HG02970 (cell line): ENCODE results near the gene CARD19.

Experiments
- ATAC-seq: cut with Tn5 transposase; IDR thresholded peaks from one replicate; pipeline ENCODE4 v1.9.1; 2021; ENCODE audit warnings: mild to moderate bottlenecking, moderate library complexity, moderate number of reproducible peaks; ENCODE audit not compliant: unreplicated experiment, low FRiP score

The CARD19 gene

DNA sequence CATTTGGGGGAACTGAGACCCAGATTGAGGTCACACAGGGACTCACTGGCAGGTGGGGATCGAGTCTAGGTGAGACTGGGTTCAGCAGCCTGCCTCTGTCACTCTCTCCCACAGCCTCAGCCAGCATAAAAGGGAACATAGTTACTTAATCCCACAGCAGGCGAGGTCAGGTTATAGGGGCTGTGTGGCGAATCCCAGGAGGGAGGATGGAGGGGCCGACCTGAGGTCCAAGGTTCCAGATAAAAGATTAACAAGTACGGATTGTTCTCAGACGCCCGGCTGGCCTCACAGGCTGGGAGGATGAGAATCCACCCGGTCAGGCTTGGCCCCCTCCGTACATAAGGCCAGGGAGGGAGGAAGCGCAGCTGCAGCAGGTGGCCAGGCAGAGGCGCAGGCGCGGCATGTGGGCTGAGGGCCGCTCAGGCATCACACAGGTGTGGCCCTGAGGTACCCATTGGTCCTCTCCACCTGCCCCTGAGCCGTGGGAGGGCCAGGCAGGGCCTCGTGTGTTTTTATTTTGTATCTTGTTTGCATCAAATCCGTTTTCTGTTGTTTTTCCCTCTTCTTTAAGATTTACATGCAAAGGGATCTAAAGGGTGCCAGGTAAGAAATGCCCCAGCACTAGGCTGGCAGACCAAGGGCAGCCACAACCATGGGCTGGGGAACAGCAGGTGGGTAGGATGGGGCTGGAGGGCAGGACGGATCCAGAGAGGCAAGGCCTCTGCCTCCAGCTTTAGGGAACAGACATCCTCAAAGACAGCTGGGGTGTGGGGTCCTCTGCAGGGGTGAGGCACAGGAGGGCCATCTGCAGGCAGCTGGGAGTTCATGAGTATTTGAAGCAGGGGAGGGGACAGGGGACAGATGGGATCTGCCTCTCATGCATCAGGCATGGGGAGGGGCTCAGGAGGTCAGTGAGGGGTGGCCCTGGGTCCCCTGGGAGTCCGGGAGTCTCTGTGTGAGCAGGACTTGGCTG is 33.9 kb upstream of the CARD19 start:
- no peak for ATAC-seq

DNA sequence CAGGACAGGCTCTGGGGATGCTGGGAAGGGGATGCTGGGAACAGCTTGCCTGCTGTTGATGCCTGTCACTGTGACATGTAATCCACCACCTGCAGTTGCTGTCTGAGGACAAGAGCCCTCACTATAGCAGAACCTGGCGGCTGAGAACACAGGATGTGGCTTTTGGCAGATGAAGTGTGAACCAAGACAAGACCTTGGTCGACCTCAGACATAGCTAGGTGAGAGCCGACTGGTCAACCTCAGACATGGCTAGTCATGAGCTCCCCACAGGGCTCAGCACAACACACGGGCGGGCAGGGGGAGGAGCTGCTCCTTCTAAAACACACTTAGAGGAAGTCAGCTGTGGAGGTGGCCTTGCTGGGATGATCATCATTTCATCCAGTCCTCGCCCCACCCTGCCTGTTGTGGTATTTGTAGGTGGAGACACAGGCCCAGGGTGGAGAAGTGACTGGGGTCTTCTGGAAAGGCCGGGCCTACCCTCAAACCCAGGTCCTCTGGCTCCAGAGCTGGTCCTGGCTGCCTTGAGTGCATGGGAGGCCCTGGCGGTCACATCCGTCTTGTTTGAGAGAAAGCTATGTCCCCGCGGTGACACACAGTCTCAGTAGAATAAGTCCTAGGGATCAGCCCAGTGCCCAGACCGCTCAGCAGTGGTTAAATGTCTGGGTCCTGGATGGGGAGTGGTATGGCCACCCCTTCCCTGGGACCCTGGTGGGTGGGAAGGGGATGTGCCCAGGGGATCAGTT is 31.5 kb upstream of the CARD19 start:
- peak; percentile 74 for ATAC-seq

DNA sequence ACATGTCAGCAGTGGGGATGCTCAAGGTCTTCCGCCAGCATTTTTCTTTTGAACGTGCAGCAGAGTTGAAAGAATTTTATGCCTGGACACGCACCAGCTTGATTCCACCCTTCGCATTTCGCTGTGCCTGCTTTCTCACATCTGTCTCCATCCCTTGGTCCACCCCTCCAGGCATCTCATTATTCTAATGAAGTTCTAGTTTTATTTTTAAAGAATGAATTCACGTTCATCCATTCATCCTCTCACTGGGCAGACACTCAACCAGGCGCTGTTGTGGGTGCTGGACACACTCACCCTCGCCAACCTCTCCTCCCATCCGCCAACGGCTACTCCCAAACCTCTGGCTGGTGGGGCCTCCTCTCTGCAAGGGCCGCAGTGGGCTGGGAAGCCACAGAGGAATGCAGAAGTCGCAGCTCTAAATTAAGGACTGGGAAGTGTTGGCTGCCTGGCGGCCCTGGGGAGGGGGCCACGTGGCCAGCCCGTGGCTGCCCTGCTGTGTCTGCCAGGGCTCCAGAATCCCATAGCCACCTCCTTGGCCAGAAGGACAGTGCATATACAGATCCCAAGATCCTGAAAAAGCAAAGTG is 30.8 kb upstream of the CARD19 start:
- no peak for ATAC-seq

DNA sequence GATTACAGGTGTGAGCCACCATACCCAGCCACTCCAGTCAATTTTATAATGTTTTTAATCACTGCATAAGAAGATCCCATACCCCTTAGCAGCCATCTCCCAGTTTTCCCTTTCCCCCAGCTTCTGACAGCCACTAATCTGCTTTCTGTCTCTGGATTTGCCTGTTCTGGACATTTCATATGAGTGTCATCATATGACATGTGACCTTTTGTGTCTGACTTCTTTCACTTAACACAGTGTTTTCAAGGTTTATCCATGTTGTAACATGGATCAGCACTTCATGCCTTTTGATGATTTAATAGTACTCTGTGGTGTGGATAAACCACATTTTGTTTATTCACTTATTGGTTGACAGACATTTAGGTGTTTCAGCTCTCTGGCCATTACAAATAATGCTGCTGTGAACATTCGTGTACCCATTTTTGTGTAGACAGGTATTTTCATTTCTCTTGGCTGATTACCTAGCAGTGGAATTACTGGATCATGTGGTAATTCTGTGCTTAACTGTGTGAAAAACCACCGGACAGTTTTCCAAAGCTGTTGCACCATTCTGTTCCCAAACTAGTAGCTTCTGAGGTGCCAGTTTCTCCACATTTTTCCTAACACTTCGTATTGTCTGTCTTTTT is 28.9 kb upstream of the CARD19 start:
- ATAC-seq, result no peak

DNA sequence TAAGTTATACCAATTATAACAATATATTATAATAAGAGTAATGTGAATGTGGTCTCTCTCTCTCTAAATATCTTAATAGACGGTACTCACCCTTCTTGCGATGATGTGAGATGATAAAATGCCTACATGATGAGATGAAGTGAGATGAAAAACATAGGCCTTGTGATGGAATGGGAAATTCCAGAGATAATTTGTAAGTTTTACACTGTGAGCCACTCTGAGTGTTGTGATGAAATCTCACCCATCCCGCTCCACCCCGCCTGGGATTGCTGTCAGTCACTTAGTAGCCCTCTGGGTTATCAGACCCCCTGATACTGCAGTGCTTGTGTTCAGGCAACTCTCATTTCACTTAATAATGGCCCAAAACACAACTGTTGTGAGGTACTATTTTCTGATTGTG is 27.1 kb upstream of the CARD19 start:
- no peak for ATAC-seq

DNA sequence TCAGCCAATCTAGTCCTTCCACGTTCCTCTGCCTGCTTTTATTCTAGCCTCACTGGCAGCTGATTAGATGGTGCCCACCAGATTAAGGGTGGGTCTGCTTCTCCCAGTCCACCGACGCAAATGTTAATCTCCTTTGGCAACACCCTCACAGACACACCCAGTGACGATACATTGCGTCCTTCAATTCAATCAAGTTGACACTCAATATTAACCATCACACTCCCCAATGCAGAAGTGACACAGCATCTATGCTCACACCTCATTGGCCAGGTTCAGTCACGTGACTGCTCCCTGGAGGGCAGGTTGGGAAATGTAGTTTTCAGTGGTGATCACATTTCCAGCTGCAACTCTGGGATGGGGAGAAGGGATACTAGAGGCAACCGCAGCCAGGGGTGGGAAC is 24.6 kb upstream of the CARD19 start:
- no peak for ATAC-seq

DNA sequence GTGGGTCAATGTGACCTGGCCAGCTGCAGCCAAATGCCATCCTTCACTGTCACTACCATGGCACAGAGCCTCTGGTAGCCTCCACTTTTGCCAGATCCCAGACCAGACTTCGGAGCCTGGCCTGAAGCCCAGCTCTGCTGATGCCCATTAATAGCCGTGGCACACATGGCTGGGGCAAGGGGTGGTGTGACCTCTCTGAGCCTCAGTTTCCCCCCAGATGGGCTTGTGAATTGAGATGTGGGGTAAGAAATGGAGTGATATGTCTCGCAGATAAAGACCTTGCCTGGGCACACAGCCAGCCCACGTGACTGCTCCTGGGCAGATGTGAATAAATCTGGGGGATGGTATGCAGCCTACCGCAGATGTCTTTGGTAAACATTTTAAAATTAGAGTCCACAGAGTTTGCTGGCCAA is 23.6 kb upstream of the CARD19 start:
- no peak for ATAC-seq

DNA sequence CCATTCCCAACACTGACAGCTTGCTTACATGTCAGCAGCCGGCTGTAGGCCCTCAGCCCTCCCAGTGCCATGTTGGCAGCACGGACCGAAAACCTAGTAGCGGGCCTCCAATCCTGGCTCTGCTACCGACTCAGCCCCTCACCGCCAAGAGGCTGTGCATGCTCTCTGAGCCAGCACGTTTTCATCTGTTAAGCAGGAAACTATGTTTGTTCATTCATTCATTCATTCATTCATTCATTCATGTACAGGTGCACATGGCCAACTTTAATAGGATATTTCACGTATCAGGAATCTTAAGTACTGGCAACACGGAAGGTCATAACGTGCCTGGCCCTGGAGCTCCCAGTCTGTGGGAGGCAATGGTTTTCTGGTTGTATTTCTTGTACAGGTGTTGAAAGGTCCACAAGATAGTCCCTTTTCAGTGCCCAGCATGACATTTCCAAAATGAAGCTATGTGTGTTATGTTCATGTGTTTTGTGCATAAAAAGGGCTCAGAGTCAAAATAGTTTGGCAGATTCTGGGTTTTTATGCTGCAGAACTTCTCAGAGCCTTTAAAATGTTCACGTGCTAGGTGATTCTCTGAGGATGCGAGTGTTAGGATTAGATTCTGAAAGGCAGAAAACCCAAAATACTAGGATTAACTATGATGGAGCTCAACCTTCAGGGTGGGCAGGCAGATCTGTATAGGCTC is 19.8 kb upstream of the CARD19 start:
- ATAC-seq, result no peak

DNA sequence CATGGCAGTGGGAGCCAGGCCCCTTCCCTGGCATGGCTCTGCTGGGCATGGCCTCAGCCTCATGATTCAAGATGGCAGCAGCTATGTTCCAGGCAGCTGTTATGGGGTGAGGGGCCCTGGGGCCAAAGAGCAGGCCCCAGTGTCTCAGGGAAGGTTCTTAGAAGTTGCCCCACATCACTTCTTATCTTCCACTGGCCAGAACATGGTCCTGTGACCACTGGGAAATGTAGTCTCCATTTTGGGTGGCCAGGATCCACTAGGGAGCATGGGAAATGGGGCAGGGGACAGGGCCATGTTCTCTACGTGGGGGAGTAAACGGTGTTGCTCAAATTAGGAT is 19.3 kb upstream of the CARD19 start:
- no peak for ATAC-seq

DNA sequence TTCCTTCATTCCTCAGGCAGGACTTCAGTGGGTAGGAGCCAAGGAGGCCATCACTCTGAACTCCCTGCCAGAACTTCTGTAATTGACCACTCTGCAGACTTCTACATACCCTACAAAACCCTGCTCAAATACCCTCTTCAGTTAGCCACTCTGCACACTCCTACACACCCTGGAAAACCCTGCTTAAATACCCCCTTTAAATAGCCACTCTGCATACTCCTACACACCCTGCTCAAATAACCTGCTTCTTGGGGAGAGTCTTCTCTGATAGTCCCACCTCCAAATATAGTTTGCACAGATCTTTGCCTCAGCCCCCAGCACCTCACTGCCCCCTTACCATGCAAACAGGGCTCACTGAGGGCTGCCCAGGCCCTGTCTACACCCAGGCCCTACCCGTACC is 18.6 kb upstream of the CARD19 start:
- ATAC-seq, result no peak

DNA sequence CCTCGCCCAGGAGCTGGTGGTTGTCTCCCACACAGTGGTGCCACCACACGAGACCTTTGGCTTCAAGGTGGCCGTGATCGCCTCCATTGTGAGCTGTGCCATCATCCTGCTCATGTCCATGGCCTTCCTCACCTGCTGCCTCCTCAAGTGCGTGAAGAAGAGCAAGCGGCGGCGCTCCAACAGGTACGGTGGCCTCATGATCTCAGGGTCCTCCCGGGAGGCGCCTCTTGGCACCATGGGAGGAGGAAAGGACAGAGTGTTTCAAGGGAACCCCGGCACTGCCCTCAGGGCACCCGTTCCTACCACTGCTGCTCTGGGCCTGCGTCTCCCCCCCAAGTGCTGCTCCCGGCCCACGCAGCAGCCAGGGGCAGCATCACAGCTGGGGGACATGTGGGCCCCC is 18.2 kb upstream of the CARD19 start:
- no peak for ATAC-seq

DNA sequence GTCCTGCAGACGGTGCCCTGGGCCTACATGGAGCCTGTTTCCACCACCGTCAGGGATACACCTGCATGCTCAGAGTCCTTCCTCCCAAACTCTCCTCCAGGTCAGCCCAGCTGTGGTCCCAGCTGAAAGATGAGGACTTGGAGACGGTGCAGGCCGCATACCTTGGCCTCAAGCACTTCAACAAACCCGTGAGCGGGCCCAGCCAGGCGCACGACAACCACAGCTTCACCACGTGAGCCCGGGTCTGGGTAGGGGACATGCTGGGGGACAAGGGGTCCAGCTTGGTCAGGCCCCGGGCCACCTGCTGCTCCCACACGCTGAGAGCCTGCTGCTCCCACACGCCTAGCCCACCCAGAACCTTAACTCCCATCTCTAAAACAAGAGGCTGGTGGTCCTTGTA is 16.6 kb upstream of the CARD19 start:
- ATAC-seq, result no peak

DNA sequence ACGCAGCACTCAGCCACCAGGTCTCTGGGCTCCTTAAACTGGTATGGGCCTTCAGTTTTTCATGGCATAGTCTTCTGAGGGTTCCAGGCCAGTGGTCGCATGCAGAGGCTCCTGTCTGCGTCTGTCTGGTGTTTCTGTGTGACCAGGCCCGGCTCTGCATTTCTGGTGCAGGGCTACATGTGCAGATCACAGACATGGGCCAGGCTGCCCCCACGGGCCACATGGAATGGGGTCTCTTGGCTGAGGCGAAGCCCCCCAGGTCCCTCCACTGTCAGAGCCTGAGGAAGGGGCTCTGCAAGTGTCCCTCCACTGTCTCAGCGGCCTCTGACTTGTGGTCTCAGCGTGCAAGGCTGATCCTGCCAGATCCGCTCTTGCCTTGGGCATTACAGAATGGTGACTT is 15.6 kb upstream of the CARD19 start:
- no peak for ATAC-seq

DNA sequence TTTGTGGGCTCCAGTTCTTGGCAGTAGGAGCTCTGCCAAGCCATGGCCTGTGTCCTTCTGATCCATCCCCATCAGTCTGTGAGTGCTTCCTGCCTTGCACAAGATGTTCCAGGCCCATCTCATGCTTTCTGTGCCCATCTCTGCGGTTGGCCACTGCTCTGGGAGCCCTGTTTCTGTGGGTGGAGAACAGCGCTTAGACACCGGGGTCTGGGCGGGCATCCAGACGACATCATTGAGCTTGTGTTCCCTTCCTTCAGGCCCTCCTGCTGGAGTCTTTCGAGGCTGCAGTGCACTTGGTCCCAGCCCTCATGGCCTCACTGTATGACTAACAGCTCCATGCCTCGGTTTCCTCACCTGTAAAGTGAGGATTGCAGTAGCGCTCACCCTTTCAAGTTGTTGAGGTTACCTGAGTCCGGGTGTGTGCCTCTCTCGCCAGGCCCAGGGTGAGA is 14.9 kb upstream of the CARD19 start:
- ATAC-seq, result no peak

DNA sequence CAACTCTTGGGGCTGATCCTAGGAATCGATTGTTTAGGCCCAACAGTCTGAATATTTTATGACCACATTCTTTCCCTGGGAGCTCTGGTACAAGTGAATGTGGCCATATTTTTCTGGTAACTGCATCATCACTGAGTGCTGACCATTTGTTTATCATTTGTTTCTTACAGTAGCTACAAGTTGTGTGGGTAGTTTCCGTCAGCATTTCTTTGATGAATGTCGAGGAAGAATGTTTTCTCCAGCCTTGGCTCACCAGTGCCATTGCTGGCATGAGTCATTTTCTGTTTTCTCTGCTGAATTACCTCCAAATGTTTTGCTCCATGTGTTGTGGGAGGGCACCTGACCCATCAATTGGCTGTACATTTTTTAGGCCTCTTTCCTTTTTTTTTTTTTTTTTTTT is 14.1 kb upstream of the CARD19 start:
- no peak for ATAC-seq

DNA sequence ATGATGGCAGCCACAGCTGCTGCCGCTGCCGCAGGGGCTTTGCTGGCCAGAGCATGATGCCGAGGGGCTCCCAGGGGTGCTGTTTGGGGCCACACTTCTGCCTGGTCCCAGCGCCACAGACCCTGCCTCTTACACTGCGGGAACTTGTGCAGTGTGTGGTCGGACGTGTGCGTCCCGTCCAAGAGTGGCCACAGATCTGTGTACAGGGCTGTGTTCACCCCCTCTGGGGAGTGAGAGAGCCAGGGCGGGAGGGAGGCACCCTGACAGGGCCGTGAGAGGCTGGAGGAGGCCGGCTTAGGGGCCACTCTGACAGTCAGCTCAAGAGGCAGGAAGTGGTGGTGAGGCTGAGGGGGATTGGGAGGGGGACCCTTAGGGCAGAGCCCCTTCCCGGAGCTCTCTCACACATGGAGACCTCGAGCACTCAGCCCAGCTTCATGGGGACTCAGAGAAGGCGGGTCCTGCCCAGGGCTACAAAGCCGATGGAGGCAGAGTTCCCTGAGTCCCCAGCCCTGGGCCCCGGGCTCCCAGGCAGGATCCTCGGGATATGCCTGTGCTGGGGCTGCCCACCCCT is 13.1 kb upstream of the CARD19 start:
- ATAC-seq, result no peak

DNA sequence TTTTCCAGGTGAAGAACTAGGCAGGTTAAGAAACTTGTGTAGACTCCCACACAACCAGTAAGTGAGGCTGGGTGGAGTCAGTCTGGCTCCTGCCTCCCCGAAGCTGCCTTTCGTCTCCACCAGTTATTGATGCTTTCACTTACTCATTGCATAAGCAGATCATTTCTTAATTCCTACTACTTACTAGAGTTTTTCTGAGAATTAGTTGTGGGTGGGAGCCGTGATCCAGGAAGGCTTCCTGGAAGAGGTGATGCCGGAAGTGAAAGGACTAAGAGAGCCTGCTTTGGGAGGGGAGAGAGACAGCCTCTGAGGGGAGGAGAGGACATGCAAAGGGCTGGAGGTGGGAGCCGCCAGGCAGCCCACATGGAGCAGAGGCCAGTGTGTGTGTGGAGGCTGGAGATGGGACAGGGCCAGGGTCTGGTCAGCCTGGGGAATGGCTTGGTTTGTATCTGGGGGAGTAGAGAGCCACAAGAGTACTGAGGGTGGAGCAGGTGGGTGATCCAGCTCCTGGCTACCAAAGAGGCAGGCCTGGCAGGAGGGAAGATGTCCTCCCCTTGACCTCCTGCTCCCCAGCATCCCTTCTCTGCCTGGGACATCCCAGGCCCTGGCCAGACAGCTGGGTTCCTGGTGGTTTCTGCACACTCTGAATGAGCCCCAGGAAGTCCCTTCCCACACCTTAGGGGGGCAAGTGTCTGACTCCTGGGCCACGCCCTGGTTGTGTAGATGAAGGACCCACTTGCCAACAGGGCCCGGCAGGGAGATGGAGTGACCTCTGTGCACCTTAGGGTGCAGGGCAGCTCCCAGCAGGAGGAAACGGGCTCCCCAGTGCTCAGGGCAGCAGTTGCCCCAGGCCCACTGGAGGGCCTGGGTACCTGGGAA is 12.2 kb upstream of the CARD19 start:
- no peak for ATAC-seq

DNA sequence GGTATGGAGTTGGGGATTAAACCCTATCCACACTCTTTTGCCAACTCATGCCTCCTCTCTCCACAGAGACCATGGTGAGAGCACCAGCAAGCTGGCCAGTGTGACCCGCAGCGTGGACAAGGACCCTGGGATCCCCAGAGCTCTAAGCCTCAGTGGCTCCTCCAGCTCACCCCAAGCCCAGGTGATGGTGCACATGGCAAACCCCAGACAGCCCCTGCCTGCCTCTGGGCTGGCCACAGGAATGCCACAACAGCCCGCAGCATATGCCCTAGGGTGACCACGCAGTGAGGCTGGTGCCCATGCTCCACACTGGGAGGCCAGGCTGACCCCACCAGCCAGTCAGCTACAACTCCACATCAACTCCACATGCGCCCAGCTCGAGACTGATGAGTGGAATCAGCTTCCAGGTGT is 11.5 kb upstream of the CARD19 start:
- no peak for ATAC-seq

DNA sequence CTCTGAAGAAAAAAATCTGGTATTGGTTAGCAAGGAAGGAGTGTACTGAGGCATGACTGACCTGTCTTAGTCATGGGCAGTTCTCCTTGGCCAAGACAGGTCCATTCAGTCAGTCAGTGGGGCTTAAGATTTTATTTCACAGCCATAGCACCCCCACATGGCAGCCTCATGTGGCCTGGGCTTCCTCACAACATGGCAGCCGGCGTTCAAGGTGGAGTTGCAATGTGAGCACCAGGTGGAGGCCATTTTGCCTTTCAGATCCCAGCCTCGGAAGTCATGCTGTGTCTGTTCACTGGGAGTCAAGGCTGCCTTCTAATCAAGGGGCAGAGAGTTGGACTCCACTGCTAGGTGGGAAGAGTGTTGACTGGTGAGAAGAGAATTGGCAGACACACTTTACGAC is 10.3 kb upstream of the CARD19 start:
- ATAC-seq, result no peak
